Mesenchymal stem cell (in vitro differentiated cells and primary cell): ENCODE measurements around the gene RASL10B.

Experiments
- DNase-seq: peaks from one replicate; pipeline ENCODE4 v3.0.0-alpha.2; 2013
- H2AFZ ChIP-seq: one replicate; pipeline ENCODE4 v1.6.1; 2013; ENCODE audit warnings: low read depth, mild to moderate bottlenecking, control low read depth, inconsistent platforms, low read length, moderate library complexity
- H2AK5ac ChIP-seq: 2 replicates; pipeline ENCODE4 v1.6.1; 2013; ENCODE audit warnings: low read length, moderate library complexity, mild to moderate bottlenecking, inconsistent platforms; ENCODE audit not compliant: severe bottlenecking
- H2BK120ac ChIP-seq: one replicate; pipeline ENCODE4 v1.6.1; 2013; ENCODE audit warnings: low read depth, mild to moderate bottlenecking, inconsistent platforms, low read length, moderate library complexity
- H2BK12ac ChIP-seq, 2 experiments: one replicate each; pipeline ENCODE4 v1.6.1; 2013; ENCODE audit warnings: inconsistent platforms in 2 of 2, low read length in 2 of 2, mild to moderate bottlenecking in 2 of 2, moderate library complexity in 2 of 2, control low read depth in 1 of 2
- H2BK15ac ChIP-seq: one replicate; pipeline ENCODE4 v1.6.1; 2013; ENCODE audit warnings: mild to moderate bottlenecking, low read depth, inconsistent platforms; ENCODE audit not compliant: poor library complexity, severe bottlenecking
- H2BK5ac ChIP-seq: 2 replicates; pipeline ENCODE4 v1.6.1; 2013; ENCODE audit warnings: low read depth, mild to moderate bottlenecking, low read length, control low read depth, inconsistent platforms; ENCODE audit not compliant: poor library complexity, severe bottlenecking
- H3K14ac ChIP-seq, 2 experiments: one replicate each; pipeline ENCODE4 v1.6.1; 2013; ENCODE audit warnings: inconsistent platforms in 2 of 2, low read length in 2 of 2, control low read depth in 1 of 2, mild to moderate bottlenecking in 1 of 2, moderate library complexity in 1 of 2
- H3K18ac ChIP-seq, 2 experiments: one replicate each; pipeline ENCODE4 v1.6.1; 2013; ENCODE audit warnings: inconsistent platforms in 2 of 2, low read length in 2 of 2, control low read depth in 1 of 2, low read depth in 1 of 2, mild to moderate bottlenecking in 1 of 2
- H3K23ac ChIP-seq, 2 experiments: one replicate each; pipeline ENCODE4 v1.6.1; 2013; ENCODE audit warnings: inconsistent platforms in 2 of 2, low read length in 2 of 2, mild to moderate bottlenecking in 2 of 2, moderate library complexity in 2 of 2, control low read depth in 1 of 2
- H3K27ac ChIP-seq: 2 replicates; pipeline ENCODE4 v1.5.1; 2013; ENCODE audit warnings: mild to moderate bottlenecking, moderate library complexity, low read length, control low read depth, inconsistent platforms; ENCODE audit not compliant: poor library complexity, severe bottlenecking
- H3K27me3 ChIP-seq, 2 experiments: 2 replicates each; pipeline versions ENCODE4 v1.6.1 to v1.7.0; 2013; ENCODE audit warnings: low read length in 2 of 2, mild to moderate bottlenecking in 2 of 2, moderate library complexity in 2 of 2, control low read depth in 1 of 2, inconsistent platforms in 1 of 2; ENCODE audit not compliant: control insufficient read depth in 1 of 2, insufficient read depth in 1 of 2
- H3K36me3 ChIP-seq, 2 experiments: 2 replicates each; pipeline versions ENCODE4 v1.6.1 to v1.7.0; 2013; ENCODE audit warnings: low read length in 2 of 2, control low read depth in 1 of 2, inconsistent platforms in 1 of 2, low read depth in 1 of 2, mild to moderate bottlenecking in 1 of 2; ENCODE audit not compliant: insufficient read depth in 2 of 2, control insufficient read depth in 1 of 2
- H3K4ac ChIP-seq, 2 experiments: one replicate each; pipeline ENCODE4 v1.6.1; 2013; ENCODE audit warnings: inconsistent platforms in 2 of 2, low read length in 2 of 2, mild to moderate bottlenecking in 2 of 2, moderate library complexity in 2 of 2, control low read depth in 1 of 2, low read depth in 1 of 2
- H3K4me1 ChIP-seq: 2 replicates; pipeline ENCODE4 v1.6.1; 2013; ENCODE audit warnings: low read depth, low read length, control low read depth; ENCODE audit not compliant: control insufficient read depth, insufficient read depth
- H3K4me2 ChIP-seq: 2 replicates; pipeline ENCODE4 v1.6.1; 2013; ENCODE audit warnings: low read length, mild to moderate bottlenecking, inconsistent platforms; ENCODE audit not compliant: poor library complexity, severe bottlenecking
- H3K4me3 ChIP-seq, 2 experiments: 2 replicates each; pipeline versions ENCODE4 v1.5.1 to v1.7.0; 2013; ENCODE audit warnings: low read length in 2 of 2, mild to moderate bottlenecking in 2 of 2, control low read depth in 1 of 2, low read depth in 1 of 2; ENCODE audit not compliant: insufficient read depth in 1 of 2
- H3K79me1 ChIP-seq: replicated peaks from 2 replicates; pipeline ENCODE4 v1.6.1; 2013; ENCODE audit warnings: mild to moderate bottlenecking, control low read depth, low read length, inconsistent platforms; ENCODE audit not compliant: poor library complexity, severe bottlenecking
- H3K9ac ChIP-seq: 2 replicates; pipeline ENCODE4 v1.7.0; 2013; ENCODE audit warnings: mild to moderate bottlenecking, low read length, moderate library complexity
- H3K9me3 ChIP-seq: 2 replicates; pipeline ENCODE4 v1.7.0; 2013; ENCODE audit warnings: mild to moderate bottlenecking, low read length; ENCODE audit not compliant: control insufficient read depth
- H4K8ac ChIP-seq: one replicate; pipeline ENCODE4 v1.6.1; 2013; ENCODE audit warnings: inconsistent platforms, mild to moderate bottlenecking, low read length, moderate library complexity
- H4K91ac ChIP-seq: one replicate; pipeline ENCODE4 v1.6.1; 2013; ENCODE audit warnings: mild to moderate bottlenecking, low read length, inconsistent platforms
- WGBS: methylation state at CpG from one replicate; pipeline ENCODE4 v1.1.7; 2013; ENCODE audit warnings: mixed read lengths; 5-methylcytosine and 5-hydroxymethylcytosine counted together

The RASL10B gene

GRCh38 chr17:35757243-35757642 is 25.8 kb downstream of the RASL10B start:
- Histone ChIP-seq H3K18ac (no peak overlapping the region), H3K9ac (no peak overlapping the region), H4K91ac (no peak overlapping the region), H3K9me3 (no peaks in the 10 kb centered on the region), H3K4me2 (no peak overlapping the region), H2BK12ac (no peak overlapping the region), H2BK5ac (no peak overlapping the region), H2AFZ (no peak overlapping the region), H2BK15ac (no peak overlapping the region), H2BK120ac (no peak overlapping the region), H4K8ac (no peak overlapping the region), H3K79me1 (no peaks in the 10 kb centered on the region), H3K4me3 (no peak overlapping the region), H3K36me3 (no peaks in the 10 kb centered on the region), H3K27ac (no peak overlapping the region), H3K14ac (no peak overlapping the region), H2AK5ac (no peak overlapping the region), H3K27me3 (peaks cover 26 to 58% of the 10 kb centered on the region in 2 experiments), H3K23ac (no peak overlapping the region), H3K4ac (no peak overlapping the region), H3K4me1 (no peaks in the 10 kb centered on the region)
- DNase-seq: no peak

GRCh38 chr17:35760587-35760986 is 29.1 kb downstream of the RASL10B start, which contains the start of gene C17orf50:
Gene C17orf50, plus strand, starts transcription at chr17:35760887. Its CDS starts 55 bp downstream, at chr17:35760942.
- H3K9me3 ChIP-seq: no peaks in the 10 kb centered on the region
- H2BK120ac ChIP-seq: no peak within 1 kb of the TSS
- no peak within 1 kb of the TSS for H3K18ac ChIP-seq
- no peak within 1 kb of the TSS for H2AFZ ChIP-seq
- no peak within 1 kb of the TSS for H4K91ac ChIP-seq
- H2BK12ac ChIP-seq: no peak within 1 kb of the TSS
- no peak within 1 kb of the TSS for H3K23ac ChIP-seq
- H4K8ac ChIP-seq: no peak within 1 kb of the TSS
- H3K79me1 ChIP-seq: no peaks in the 10 kb centered on the region
- H3K27me3 ChIP-seq: peaks cover 12 to 57% of the 10 kb centered on the region in 2 experiments
- WGBS: no CpG with 5 or more reads among the region's 1 CpG
- no peak within 1 kb of the TSS for H3K4me3 ChIP-seq
- no peak within 1 kb of the TSS for H2BK15ac ChIP-seq
- H3K4me1 ChIP-seq: peaks cover 15% of the 10 kb centered on the region
- no peaks in the 10 kb centered on the region for H3K36me3 ChIP-seq
- H3K27ac ChIP-seq: no peak within 1 kb of the TSS
- H3K4ac ChIP-seq: no peak within 1 kb of the TSS
- H3K4me2 ChIP-seq: no peak within 1 kb of the TSS
- no peak within 1 kb of the TSS for H3K14ac ChIP-seq
- H2AK5ac ChIP-seq: no peak within 1 kb of the TSS
- no peak within 1 kb of the TSS for H3K9ac ChIP-seq
- H2BK5ac ChIP-seq: no peak within 1 kb of the TSS
- DNase-seq: no peak

- Histone ChIP-seq H3K36me3 (no peaks in the 10 kb centered on the region), H2AFZ (no peak overlapping the region), H2BK5ac (no peak overlapping the region), H3K79me1 (no peaks in the 10 kb centered on the region), H3K4me1 (peaks cover 16% of the 10 kb centered on the region), H3K9me3 (no peaks in the 10 kb centered on the region), H3K4me2 (no peak overlapping the region), H2BK120ac (no peak overlapping the region), H4K8ac (no peak overlapping the region), H3K4me3 (no peak overlapping the region), H3K27me3 (peaks cover 13 to 62% of the 10 kb centered on the region in 2 experiments), H3K4ac (no peak overlapping the region), H3K23ac (no peak overlapping the region), H3K18ac (no peak overlapping the region), H2AK5ac (no peak overlapping the region), H3K14ac (no peak overlapping the region), H3K9ac (no peak overlapping the region), H3K27ac (no peak overlapping the region), H4K91ac (no peak overlapping the region), H2BK12ac (no peak overlapping the region), H2BK15ac (no peak overlapping the region)
- WGBS: 93% methylated on average over 5 of the region's 5 CpGs
- no peak for DNase-seq
Measured at GRCh38 chr17:35761601-35762000, 30.2 kb downstream of the RASL10B start.

- no peak overlapping the region for H2BK12ac ChIP-seq
- no peak overlapping the region for H3K27ac ChIP-seq
Measured at GRCh38 chr17:35763767-35764122, 32.3 kb downstream of the RASL10B start.

More at GRCh38 chr17:35763767-35764122, 32.3 kb downstream of the RASL10B start:
- H3K4me3 ChIP-seq: peak overlapping the region; percentile 5 to 66
- no peak overlapping the region for H2BK5ac ChIP-seq
- H4K8ac ChIP-seq: no peak overlapping the region
- peaks cover 29 to 76% of the 10 kb centered on the region in 2 experiments for H3K27me3 ChIP-seq
- DNase-seq: no peak
- no peak overlapping the region for H4K91ac ChIP-seq
- peaks cover 16% of the 10 kb centered on the region for H3K4me1 ChIP-seq
- no peak overlapping the region for H3K4ac ChIP-seq
- no peak overlapping the region for H3K18ac ChIP-seq
- no peak overlapping the region for H2BK15ac ChIP-seq
- no peaks in the 10 kb centered on the region for H3K79me1 ChIP-seq
- H2AFZ ChIP-seq: no peak overlapping the region
- no peak overlapping the region for H2BK120ac ChIP-seq
- WGBS: 35% methylated on average over 16 of the region's 17 CpGs
- H3K9me3 ChIP-seq: no peaks in the 10 kb centered on the region
- peak overlapping the region; percentile 60 for H3K4me2 ChIP-seq
- H3K9ac ChIP-seq: peak overlapping the region; percentile 53
- no peak overlapping the region for H2AK5ac ChIP-seq
- H3K14ac ChIP-seq: no peak overlapping the region
- no peak overlapping the region for H3K23ac ChIP-seq
- no peaks in the 10 kb centered on the region for H3K36me3 ChIP-seq
